Right lobe of liver (tissue), 4 donors: ENCODE data around the gene GFOD1.

Experiments
- POLR2A ChIP-seq: fragments of 450-650 bp; IDR thresholded peaks from one replicate; pipeline ENCODE4 v1.6.1; 2017; ENCODE audit warnings: antibody characterized with exemption, mild to moderate bottlenecking
- TF ChIP-seq, protein P1 (sequence below), 4 donors: fragments of 200-600 bp in 3 of 4; fragments of 450-650 bp in 1 of 4; IDR thresholded peaks; one replicate each; pipeline versions ENCODE4 v1.5.1 to v1.8.0; 2016 to 2022; ENCODE audit warnings: antibody characterized with exemption in 4 of 4, mild to moderate bottlenecking in 2 of 4
- donor health status: DM: no; HTN: no; CAD: no.
- donor health status: DM: no; HTN: no; CAD: no.
- donor health status: DM: no; HTN: yes; CAD: no.

DNA sequence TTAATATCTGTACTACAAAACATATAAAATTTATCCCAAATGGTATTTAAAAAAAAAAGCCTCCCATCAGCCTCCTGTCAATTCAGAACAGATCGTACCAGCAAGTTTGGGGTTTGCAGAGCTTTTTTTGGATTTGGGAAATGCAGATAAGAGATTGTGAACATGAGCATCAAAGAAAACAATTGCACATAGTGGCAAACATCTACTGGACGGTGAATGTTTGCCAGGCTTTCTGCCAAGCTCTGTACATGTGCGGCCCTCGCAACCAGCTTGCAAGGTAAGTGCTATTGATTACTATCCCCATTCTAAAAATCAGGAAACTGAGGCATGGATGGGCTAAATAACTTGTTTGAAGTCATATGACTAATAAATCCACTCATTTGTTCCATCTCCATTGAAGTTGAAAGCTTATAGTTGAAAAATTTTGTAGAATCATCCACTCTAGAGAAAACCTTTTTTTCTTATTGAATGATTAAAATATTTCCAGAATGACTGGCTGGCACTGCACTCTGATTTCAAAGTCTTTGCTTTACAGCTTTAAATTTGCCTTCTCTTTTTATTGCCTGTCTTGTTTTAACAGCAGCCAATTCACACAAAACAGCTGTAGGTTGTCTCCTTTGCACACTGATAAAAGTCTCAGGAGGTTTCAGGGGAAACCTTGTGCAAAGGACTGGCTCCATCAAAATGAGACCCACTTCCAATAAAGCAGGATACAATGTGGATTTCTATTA is 49.6 kb upstream of the GFOD1 start:
- TF ChIP-seq, protein P1, sequence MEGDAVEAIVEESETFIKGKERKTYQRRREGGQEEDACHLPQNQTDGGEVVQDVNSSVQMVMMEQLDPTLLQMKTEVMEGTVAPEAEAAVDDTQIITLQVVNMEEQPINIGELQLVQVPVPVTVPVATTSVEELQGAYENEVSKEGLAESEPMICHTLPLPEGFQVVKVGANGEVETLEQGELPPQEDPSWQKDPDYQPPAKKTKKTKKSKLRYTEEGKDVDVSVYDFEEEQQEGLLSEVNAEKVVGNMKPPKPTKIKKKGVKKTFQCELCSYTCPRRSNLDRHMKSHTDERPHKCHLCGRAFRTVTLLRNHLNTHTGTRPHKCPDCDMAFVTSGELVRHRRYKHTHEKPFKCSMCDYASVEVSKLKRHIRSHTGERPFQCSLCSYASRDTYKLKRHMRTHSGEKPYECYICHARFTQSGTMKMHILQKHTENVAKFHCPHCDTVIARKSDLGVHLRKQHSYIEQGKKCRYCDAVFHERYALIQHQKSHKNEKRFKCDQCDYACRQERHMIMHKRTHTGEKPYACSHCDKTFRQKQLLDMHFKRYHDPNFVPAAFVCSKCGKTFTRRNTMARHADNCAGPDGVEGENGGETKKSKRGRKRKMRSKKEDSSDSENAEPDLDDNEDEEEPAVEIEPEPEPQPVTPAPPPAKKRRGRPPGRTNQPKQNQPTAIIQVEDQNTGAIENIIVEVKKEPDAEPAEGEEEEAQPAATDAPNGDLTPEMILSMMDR (IDR thresholded peaks at IDR 0.05), result no peak
- no peak for TF ChIP-seq POLR2A
